Astrocyte of the hippocampus (primary cell): Measurements from ENCODE around the gene FANCC.
A peak's percentile ranks its signal among the peaks of the same experiment; 100 is the strongest.
"Not testable (repeated sequence)": the region's sequence is repeated elsewhere in the genome, so short reads cannot be mapped to it uniquely, and the experiment has no call there.

Experiments
- DNase-seq: peaks from one replicate; pipeline ENCODE4 v3.0.0; 2011; ENCODE audit warnings: low read depth, low spot score

The FANCC gene

GRCh38 chr9:95330720-95331404, 13.4 kb upstream of the FANCC start:
- DNase-seq, result no peak

- DNase-seq, result not testable (repeated sequence)
Measured at GRCh38 chr9:95329061-95329460, 11.6 kb upstream of the FANCC start.

- no peak for DNase-seq
Measured at GRCh38 chr9:95327239-95327865, 9.8 kb upstream of the FANCC start.

GRCh38 chr9:95325221-95325620, 7.7 kb upstream of the FANCC start:
- no peak for DNase-seq

GRCh38 chr9:95317893-95318211, 343 bp upstream of the FANCC start:
- DNase-seq, result no peak

- DNase-seq, result peak; percentile 73
Measured at GRCh38 chr9:95316794-95317118, 753 bp downstream of the FANCC start.

- DNase-seq, result no peak
Measured at GRCh38 chr9:95316274-95316673, 1.2 kb downstream of the FANCC start.

- DNase-seq, result no peak
Measured at GRCh38 chr9:95315108-95315746, 2.3 kb downstream of the FANCC start.

GRCh38 chr9:95313010-95313498, 4.5 kb downstream of the FANCC start:
- DNase-seq, result peak; percentile 75

GRCh38 chr9:95311961-95312360, 5.5 kb downstream of the FANCC start:
- no peak for DNase-seq

GRCh38 chr9:95307538-95307937, 10.0 kb downstream of the FANCC start:
- no peak for DNase-seq

- DNase-seq, result no peak
Measured at GRCh38 chr9:95306819-95307218, 10.7 kb downstream of the FANCC start.

GRCh38 chr9:95305770-95306492, 11.6 kb downstream of the FANCC start:
- peak; percentile 16 for DNase-seq

- DNase-seq, result no peak
Measured at GRCh38 chr9:95302479-95302878, 15.0 kb downstream of the FANCC start.

- DNase-seq, result no peak
Measured at GRCh38 chr9:95297760-95298159, 19.7 kb downstream of the FANCC start.

GRCh38 chr9:95297316-95297715, 20.2 kb downstream of the FANCC start:
- DNase-seq, result no peak

- no peak for DNase-seq
Measured at GRCh38 chr9:95296761-95297160, 20.7 kb downstream of the FANCC start.

GRCh38 chr9:95293296-95293695, 24.2 kb downstream of the FANCC start:
- not testable (repeated sequence) for DNase-seq

- DNase-seq, result no peak
Measured at GRCh38 chr9:95292226-95292625, 25.3 kb downstream of the FANCC start.

GRCh38 chr9:95286151-95286550, 31.4 kb downstream of the FANCC start:
- peak; percentile 26 for DNase-seq

- DNase-seq, result no peak
Measured at GRCh38 chr9:95285307-95285706, 32.2 kb downstream of the FANCC start.
